HEK293T (cell line): ENCODE measurements around the gene FRK.

Experiments used
- CTCF ChIA-PET: fragments of 350-600 bp; formaldehyde crosslinking; extraction: SDS; loops from one replicate; lab custom pipeline; 2021; ENCODE audit warnings: antibody characterized with exemption, inconsistent platforms; lab: Yijun Ruan, JAX
- POLR2A ChIA-PET: fragments of 350-600 bp; formaldehyde crosslinking; extraction: SDS; loops from one replicate; lab custom pipeline; 2020; ENCODE audit warnings: antibody characterized with exemption, inconsistent platforms; lab: Yijun Ruan, JAX
- DNase-seq: peaks from one replicate; pipeline ENCODE4 v3.0.0; 2012; ENCODE audit warnings: mixed read lengths; ENCODE audit errors: extremely low spot score
- ARNT ChIP-seq: fragments of 450-650 bp; IDR thresholded peaks from 2 replicates; pipeline ENCODE4 v1.6.1; 2017; ENCODE audit warnings: mild to moderate bottlenecking
- BHLHE40 ChIP-seq: fragments of 450-650 bp; IDR thresholded peaks from 2 replicates; pipeline ENCODE4 v1.6.1; 2016; ENCODE audit warnings: mild to moderate bottlenecking, moderate library complexity, borderline replicate concordance
- CTBP1 ChIP-seq: fragments of 450-650 bp; IDR thresholded peaks from 2 replicates; pipeline ENCODE4 v1.6.1; 2016; ENCODE audit warnings: borderline replicate concordance
- ELF4 ChIP-seq: fragments of 450-650 bp; IDR thresholded peaks from 2 replicates; pipeline ENCODE4 v1.6.1; 2017; ENCODE audit warnings: antibody characterized with exemption
- FOXA1 ChIP-seq: fragments of 450-650 bp; IDR thresholded peaks from 2 replicates; pipeline ENCODE4 v1.6.1; 2016; ENCODE audit warnings: mild to moderate bottlenecking
- FOXK2 ChIP-seq: fragments of 450-650 bp; IDR thresholded peaks from 2 replicates; pipeline ENCODE4 v1.6.1; 2016; ENCODE audit warnings: mild to moderate bottlenecking
- FOXM1 ChIP-seq: fragments of 450-650 bp; IDR thresholded peaks from 2 replicates; pipeline ENCODE4 v1.6.1; 2017; ENCODE audit warnings: mild to moderate bottlenecking, borderline replicate concordance
- HDGF ChIP-seq: fragments of 450-650 bp; IDR thresholded peaks from 2 replicates; pipeline ENCODE4 v1.6.1; 2017; ENCODE audit warnings: antibody characterized with exemption, borderline replicate concordance
- L3MBTL2 ChIP-seq: fragments of 450-650 bp; conservative IDR thresholded peaks from 2 replicates; pipeline ENCODE4 v1.6.1; 2016; ENCODE audit warnings: mild to moderate bottlenecking
- LEF1 ChIP-seq: fragments of 450-650 bp; IDR thresholded peaks from 2 replicates; pipeline ENCODE4 v1.6.1; 2017; ENCODE audit warnings: mild to moderate bottlenecking, borderline replicate concordance
- NFRKB ChIP-seq: fragments of 450-650 bp; IDR thresholded peaks from 2 replicates; pipeline ENCODE4 v1.6.1; 2016; ENCODE audit warnings: mild to moderate bottlenecking, moderate library complexity
- SP1 ChIP-seq: fragments of 450-650 bp; IDR thresholded peaks from 2 replicates; pipeline ENCODE4 v1.6.1; 2017
- SUZ12 ChIP-seq: fragments of 450-650 bp; IDR thresholded peaks from 2 replicates; pipeline ENCODE4 v1.6.1; 2016; ENCODE audit warnings: mild to moderate bottlenecking
- TARDBP ChIP-seq: fragments of 450-650 bp; IDR thresholded peaks from 2 replicates; pipeline ENCODE4 v1.6.1; 2016
- ZNF384 ChIP-seq: fragments of 450-650 bp; IDR thresholded peaks from 2 replicates; pipeline ENCODE4 v1.6.1; 2016
- TF ChIP-seq, protein P1 (sequence below): fragments of 450-650 bp; IDR thresholded peaks from 2 replicates; pipeline ENCODE4 v1.6.1; 2016

Gene FRK

DNA sequence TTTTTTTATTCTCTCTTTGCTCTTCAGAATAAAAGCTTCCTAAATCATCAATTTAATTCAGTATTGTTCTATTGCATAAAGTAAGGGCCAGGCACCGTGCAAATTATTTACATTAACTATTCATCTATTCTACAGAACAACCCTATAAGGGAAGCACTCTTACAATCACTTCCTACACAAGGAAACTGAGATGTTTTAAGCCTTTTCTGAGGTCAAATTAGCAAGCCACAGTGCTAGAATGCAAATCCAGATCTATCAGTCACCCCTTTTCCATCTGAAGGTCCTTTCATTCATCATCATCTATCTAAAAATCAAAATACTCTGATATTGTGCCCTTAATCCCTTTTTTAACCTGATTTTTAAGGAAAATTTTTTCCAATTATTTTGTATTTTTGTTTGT lies 31.2 kb downstream of the FRK start:
- CTCF ChIA-PET: no interaction called here
- no peak for TF ChIP-seq ZNF384
- no peak for TF ChIP-seq SUZ12
- no peak for TF ChIP-seq FOXM1
- no peak for TF ChIP-seq BHLHE40
- DNase-seq: no peak
- POLR2A ChIA-PET: no interaction called here

DNA sequence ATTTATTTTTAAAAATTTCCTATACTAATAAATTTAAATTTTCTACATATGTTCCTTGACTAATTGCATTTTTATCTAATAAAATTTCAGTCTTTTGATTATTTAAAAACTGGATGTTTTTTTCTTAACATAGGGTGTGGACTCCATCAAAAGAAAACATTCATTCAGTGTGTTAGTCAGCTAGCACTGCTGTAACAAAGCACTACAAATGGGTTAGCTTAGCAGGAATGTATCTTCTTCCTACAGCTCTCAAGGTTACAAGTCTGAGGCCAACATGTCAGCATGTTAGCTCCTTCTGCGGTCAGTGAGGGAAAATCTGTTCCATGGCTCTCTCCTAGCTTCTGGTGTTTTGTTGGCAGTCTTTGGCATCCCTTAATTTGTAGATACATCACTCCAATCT lies 32.5 kb downstream of the FRK start:
- ChIA-PET CTCF (interaction anchor here (1.1 kb wide), 1 partner anchor 17 kb away, joined by 3 read pairs; no protein-coding TSS in a partner anchor), POLR2A (no interaction called here)
- no peak for DNase-seq
- TF ChIP-seq NFRKB (no peak), BHLHE40 (no peak), L3MBTL2 (no peak), HDGF (no peak), TARDBP (no peak), ELF4 (no peak), ZNF384 (no peak), SP1 (no peak), SUZ12 (no peak), FOXM1 (no peak), CTBP1 (no peak), LEF1 (no peak), ARNT (no peak), FOXK2 (no peak), FOXA1 (no peak)
- TF ChIP-seq, protein P1, sequence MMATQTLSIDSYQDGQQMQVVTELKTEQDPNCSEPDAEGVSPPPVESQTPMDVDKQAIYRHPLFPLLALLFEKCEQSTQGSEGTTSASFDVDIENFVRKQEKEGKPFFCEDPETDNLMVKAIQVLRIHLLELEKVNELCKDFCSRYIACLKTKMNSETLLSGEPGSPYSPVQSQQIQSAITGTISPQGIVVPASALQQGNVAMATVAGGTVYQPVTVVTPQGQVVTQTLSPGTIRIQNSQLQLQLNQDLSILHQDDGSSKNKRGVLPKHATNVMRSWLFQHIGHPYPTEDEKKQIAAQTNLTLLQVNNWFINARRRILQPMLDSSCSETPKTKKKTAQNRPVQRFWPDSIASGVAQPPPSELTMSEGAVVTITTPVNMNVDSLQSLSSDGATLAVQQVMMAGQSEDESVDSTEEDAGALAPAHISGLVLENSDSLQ: no peak

DNA sequence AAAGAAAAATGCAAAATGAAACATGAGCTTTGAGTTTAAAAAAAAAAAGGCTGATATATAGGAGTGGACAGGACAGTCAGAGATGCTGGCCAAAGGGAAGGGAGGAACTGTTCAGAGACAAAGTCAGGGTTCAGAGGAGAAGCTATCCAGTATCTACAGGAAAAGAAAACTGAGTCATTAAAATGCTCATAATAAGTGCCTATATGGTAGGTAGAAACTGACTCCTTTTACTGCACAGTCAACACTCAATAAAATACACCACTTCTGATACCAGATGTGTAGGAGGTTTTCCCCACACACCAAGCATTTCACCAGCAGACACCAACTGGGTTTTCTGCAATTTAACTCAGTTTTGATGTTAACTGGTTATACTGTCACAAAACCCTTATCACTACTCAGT lies 32.9 kb downstream of the FRK start:
- CTCF ChIA-PET: interaction anchor here (1.1 kb wide), 1 partner anchor 17 kb away, joined by 3 read pairs; no protein-coding TSS in a partner anchor
- no peak for DNase-seq
- POLR2A ChIA-PET: no interaction called here
- TF ChIP-seq TARDBP (no peak), CTBP1 (no peak), SP1 (no peak), FOXA1 (no peak), FOXM1 (no peak)

DNA sequence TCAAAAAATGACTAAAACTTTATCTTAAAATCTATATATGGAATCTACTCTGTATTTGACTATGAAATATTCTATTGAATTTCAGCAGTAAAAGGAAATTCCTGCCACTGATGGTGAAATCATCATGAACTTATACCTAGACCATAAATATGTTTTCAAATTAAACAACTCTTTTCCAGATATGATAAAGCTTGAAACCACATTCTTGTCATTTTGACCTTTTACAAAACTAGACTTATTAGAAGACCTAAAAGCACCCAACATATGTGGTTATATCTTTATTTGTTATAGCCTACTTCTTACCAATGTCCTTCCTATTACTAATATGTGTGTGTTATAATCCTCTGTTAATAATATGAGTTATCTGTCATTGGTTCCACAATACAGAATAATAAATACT lies 35.3 kb downstream of the FRK start:
- POLR2A ChIA-PET: no interaction called here
- no peak for TF ChIP-seq NFRKB
- TF ChIP-seq ELF4: no peak
- TF ChIP-seq FOXK2: no peak
- TF ChIP-seq FOXA1: no peak
- no peak for TF ChIP-seq SP1
- no peak for TF ChIP-seq CTBP1
- TF ChIP-seq TARDBP: no peak
- TF ChIP-seq LEF1: no peak
- no peak for TF ChIP-seq HDGF
- TF ChIP-seq ARNT: no peak
- TF ChIP-seq BHLHE40: no peak
- no peak for TF ChIP-seq FOXM1
- TF ChIP-seq L3MBTL2: no peak
- no peak for TF ChIP-seq ZNF384
- TF ChIP-seq SUZ12: no peak
- CTCF ChIA-PET: interaction anchor here (0.6 kb wide), 1 partner anchor 791 kb away, joined by 3 read pairs; no protein-coding TSS in a partner anchor
- DNase-seq: no peak

DNA sequence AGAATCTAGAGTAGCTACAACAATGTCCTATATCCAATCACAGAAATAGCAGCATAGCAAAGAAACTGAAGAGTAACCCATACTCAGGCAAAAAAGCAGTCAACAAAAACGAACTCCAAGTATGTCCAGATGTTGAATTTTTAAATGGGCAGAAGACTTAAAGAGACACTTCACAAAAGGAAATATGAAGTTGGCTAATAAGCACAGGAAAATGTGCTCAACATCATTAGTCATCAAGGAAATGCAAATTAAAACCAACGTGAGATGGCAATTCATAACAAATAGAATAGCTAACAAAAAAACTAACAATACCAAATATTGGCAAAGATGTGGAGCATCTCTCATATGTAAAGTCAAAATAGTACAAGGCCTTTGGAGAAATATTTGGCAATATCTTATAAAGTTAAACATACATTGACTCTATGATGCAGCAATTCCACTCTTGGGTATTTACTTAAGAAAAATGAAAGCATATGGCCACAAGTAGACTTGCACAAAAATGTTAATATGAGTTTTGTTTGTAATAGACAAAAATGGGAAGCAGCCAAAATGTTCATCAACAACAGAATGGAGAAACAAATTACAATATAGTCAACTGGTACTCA lies 37.7 kb downstream of the FRK start:
- POLR2A ChIA-PET: no interaction called here
- no peak for DNase-seq
- TF ChIP-seq ZNF384: no peak
- TF ChIP-seq FOXM1: no peak
- TF ChIP-seq BHLHE40: no peak
- TF ChIP-seq FOXA1: no peak
- TF ChIP-seq TARDBP: no peak
- no peak for TF ChIP-seq L3MBTL2
- no peak for TF ChIP-seq FOXK2
- TF ChIP-seq SP1: no peak
- TF ChIP-seq ELF4: no peak
- TF ChIP-seq HDGF: no peak
- TF ChIP-seq LEF1: no peak
- TF ChIP-seq SUZ12: no peak
- CTCF ChIA-PET: interaction anchor here (1.1 kb wide), 1 partner anchor 78 kb away, joined by 3 read pairs; no protein-coding TSS in a partner anchor

DNA sequence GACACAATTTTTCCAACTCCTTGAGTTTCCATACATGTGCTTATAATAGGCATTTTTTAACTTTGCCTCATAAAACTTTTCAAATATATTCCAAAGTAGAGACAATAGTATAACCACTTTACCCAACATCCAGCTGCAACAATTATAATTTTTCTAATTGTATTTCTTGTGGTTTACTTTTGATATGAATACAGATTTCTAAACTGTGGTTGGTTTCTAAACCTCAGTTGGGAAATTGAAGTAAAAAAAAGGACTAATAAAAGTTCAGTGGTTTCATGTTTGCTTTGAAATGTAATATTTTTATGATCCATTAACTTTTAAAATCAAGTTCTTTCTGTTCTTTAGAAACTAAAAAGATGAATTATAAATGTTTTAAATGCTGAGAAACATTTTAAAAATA lies 40.0 kb downstream of the FRK start:
- ChIA-PET CTCF (no interaction called here), POLR2A (no interaction called here)
- DNase-seq: no peak
- TF ChIP-seq TARDBP (no peak), FOXM1 (no peak), ZNF384 (no peak), FOXK2 (no peak), HDGF (no peak)
- TF ChIP-seq, protein P1: no peak

DNA sequence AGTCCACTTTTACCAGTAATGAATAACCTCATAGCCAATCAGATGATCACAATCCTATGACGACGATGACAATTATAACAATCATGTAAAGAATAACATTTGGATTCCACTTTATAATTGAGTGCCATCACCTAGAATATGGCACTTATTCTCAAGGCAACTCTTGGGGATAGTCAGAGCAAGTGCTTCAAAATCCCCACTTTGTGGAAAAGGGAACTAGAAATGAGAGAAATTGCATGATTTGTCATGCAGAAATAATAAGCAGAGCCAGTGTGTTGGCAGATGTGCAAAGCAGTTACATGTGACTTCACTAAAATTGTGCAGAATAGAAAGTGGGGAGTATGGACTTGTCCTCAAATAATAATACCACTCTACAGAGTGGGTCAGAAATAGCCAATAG lies 41.3 kb downstream of the FRK start:
- DNase-seq: no peak
- ChIA-PET POLR2A (interaction anchor here (1.2 kb wide), 1 partner anchor 82 kb away, joined by 4 read pairs; no protein-coding TSS in a partner anchor), CTCF (interaction anchor here (1.1 kb wide), 1 partner anchor 8 kb away, joined by 6 read pairs; no protein-coding TSS in a partner anchor)
- TF ChIP-seq SUZ12 (no peak), BHLHE40 (no peak), SP1 (no peak), ARNT (no peak), HDGF (no peak), L3MBTL2 (no peak), TARDBP (no peak), FOXA1 (no peak), ELF4 (no peak), FOXM1 (no peak), LEF1 (no peak), CTBP1 (no peak), FOXK2 (no peak)
- TF ChIP-seq, protein P1: no peak
